Fibroblast of mammary gland (primary cell): ENCODE results near the gene TTC6.

ENCODE experiments used
- DNase-seq: peaks from one replicate; pipeline ENCODE4 v3.0.0-alpha.2; 2010; ENCODE audit warnings: low read depth
- H3K4me3 ChIP-seq: 2 replicates; pipeline ENCODE4 v1.5.1; 2011; ENCODE audit warnings: low read depth, mild to moderate bottlenecking, low read length, moderate library complexity; ENCODE audit not compliant: control insufficient read depth
- TF ChIP-seq, protein P1 (sequence below): conservative IDR thresholded peaks from 2 replicates; pipeline ENCODE4 v1.5.1; 2011; ENCODE audit warnings: low read depth, low read length, inconsistent platforms; ENCODE audit not compliant: control insufficient read depth, insufficient read depth

Gene TTC6

DNA sequence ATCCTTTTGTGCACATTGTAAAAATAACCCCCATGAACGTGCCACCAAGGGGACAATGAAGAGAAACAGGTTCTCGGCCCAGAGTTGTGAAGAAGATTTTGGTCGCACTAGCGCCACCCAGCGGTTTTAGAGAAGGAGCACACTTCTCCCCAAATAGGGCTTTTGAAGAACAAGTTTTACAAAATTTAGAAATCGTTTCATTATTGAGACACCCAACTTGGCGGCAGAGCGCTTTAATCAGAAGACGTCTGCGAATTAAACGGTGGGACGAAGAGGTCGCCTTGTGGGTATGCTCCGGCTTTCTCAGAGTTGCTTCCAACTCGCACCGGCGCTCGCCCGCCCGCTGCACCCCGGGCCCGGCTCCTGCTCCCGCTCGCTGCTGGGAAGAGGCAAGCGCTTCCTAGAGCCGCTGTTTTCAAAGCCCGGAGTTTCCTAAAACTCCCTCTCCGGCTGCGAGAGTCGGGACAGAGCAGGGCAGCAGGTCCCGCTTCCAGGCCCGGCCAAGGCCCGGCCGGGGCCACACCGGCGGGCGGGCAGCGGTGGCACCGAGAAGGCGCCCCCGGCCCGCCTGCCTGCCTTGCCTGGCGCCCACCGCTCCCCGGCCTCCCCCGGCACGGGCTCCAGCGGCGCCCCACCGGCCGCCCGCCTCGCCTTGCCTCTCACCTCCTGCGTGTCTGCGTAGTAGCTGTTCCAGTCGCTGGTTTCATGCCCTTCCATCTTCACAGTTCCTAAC is 1.0 kb upstream of the TTC6 start:
- TF ChIP-seq, protein P1, sequence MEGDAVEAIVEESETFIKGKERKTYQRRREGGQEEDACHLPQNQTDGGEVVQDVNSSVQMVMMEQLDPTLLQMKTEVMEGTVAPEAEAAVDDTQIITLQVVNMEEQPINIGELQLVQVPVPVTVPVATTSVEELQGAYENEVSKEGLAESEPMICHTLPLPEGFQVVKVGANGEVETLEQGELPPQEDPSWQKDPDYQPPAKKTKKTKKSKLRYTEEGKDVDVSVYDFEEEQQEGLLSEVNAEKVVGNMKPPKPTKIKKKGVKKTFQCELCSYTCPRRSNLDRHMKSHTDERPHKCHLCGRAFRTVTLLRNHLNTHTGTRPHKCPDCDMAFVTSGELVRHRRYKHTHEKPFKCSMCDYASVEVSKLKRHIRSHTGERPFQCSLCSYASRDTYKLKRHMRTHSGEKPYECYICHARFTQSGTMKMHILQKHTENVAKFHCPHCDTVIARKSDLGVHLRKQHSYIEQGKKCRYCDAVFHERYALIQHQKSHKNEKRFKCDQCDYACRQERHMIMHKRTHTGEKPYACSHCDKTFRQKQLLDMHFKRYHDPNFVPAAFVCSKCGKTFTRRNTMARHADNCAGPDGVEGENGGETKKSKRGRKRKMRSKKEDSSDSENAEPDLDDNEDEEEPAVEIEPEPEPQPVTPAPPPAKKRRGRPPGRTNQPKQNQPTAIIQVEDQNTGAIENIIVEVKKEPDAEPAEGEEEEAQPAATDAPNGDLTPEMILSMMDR, result peak; percentile 86
- H3K4me3 ChIP-seq, result peak overlapping the region; percentile 45
- DNase-seq, result peak; percentile 82

DNA sequence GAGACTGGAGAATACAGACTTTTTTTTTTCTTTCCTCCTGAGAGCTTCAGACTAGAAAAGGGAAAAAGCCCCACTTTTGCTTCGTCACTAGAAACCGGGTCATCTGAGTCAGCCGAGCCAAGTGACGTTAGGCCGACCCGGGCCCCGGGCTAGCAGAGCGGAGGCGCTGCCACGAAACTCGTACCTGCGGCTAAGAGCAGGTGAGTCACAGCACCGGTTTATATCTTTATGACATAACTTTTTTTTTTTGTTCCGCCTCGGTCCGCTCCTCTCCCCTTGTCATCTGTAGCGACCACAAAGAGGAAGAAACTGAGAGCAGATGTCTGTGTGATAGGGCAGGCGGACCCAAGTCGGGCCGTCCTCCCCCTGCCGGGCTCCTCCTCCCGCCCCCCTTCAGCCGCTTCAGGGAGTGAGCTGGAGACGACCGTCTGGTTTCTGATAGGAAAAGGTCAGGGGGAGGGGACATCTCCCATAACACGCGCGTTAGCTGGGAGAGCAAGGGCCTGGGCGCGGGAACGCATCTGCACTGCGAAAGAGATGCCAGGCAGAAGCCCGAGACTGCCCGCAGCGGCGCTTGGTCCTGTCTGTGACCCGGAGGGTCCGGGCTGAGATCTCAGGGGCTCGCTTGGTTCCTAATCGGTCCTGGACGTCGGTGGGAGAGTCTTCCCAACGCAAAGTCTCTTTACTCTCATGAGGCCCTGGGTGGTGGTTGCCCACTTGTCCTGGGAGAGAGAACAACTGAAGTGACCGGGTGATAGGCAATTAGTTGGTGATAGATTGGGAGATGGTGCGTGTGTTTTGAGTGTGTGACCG is 586 bp downstream of the TTC6 start:
- no peak overlapping the region for H3K4me3 ChIP-seq

GRCh38 chr14:37596790-37597472 is 1.5 kb downstream of the TTC6 start:
- TF ChIP-seq, protein P1, result no peak
- DNase-seq, result no peak
- no peak overlapping the region for H3K4me3 ChIP-seq

More for the DNA sequence above, 586 bp downstream of the TTC6 start:
- peak; percentile 20 for DNase-seq
- TF ChIP-seq, protein P1, result no peak

DNA sequence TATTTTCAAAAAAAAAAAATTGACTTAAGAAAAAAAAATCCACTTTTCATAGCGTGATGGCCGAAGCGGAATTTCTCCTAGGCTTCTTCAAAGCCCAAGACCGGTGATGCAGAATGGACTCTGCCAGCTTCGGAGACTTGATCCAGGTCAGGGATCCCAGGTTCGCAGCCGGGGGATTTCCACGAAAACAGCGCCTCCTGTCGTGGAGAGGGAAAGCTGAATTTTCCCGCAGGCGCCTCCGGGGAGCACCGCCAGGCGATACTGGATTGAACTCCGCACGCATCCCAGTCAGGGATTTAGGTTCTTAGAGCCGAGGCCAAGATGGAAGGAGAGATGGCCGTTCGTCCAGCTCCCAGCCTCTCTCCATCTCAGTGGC is 2.1 kb downstream of the TTC6 start:
- DNase-seq, result peak; percentile 30
- H3K4me3 ChIP-seq, result no peak overlapping the region
- TF ChIP-seq, protein P1, result peak; percentile 52

DNA sequence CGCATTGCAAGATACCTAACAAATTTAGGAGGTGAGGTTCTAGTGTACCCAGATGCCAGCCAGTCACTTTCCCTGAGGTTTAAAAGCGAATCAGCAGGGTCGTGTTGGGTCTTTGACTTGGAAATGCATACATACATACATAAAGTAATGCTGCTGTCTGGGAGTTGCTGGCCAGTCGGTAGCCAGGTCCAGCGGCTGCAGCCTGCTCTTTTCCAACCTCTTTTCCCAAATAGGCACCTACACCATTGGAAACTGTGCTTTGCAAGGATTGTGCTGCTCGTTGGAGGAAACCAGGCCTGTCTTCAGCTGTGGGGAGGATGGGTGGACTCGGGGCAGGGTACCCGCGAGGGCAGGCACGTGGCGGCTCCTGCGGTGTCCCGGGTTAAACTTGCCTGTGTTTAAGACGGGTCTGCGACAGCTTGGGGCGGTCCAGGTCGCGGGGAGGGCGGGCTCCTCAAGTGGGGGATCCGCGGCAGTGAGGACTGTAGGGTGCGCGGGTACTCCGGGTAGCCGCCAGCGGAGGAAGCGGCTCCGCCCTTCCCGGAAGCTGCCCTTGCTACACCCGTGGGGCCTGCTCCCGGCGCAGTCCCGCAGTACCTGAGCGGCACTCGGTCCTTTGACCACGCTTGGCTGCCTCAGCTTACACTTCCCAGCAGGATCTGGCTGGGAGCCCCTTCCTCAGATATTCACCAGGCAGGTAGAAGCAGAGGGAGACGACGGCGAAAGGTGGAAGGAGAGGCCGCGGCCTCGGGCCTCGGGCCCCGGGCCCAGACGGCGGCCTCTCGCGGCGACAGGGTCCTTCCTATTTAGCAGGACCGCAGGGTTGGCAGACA is 2.7 kb downstream of the TTC6 start:
- H3K4me3 ChIP-seq, result peak overlapping the region; percentile 9
- TF ChIP-seq, protein P1, result no peak
- DNase-seq, result no peak

GRCh38 chr14:37598747-37599506 is 3.5 kb downstream of the TTC6 start:
- TF ChIP-seq, protein P1, result no peak
- H3K4me3 ChIP-seq, result no peak overlapping the region

More at GRCh38 chr14:37598747-37599506, 3.5 kb downstream of the TTC6 start:
- DNase-seq, result no peak
